ENCODE measurements around the gene TRPM3.

Gene TRPM3

DNA sequence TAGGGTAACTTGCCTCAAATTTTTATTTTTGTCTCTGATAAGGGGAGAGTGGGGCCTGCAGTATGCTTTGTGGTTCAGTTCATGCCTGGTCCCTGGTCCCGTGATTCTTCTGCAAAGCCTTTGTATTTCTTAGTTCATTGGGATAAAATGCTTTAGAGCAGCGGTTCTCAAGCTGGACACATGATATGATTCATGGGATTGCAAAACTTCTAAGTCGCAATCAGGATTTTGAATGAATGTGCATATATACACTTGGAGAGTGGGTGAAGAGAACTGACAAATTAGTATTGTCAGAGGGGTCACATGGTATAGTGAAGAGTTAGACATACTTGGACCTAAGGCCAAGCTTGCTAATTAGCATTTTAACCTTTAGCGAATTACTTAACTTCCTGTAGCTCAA, 441.6 kb downstream of the TRPM3 start:
- Histone ChIP-seq H3K9me2 (replicated peaks; ENCODE audit: insufficient read depth, low read length) (no peaks in the 10 kb centered on the region), H3K4me3 (ENCODE audit: low read length) (no peak overlapping the region), H3K79me2 (ENCODE audit: low read length) (no peaks in the 10 kb centered on the region), H3K27me3 (replicated peaks; ENCODE audit: insufficient read depth, low read length) (no peaks in the 10 kb centered on the region), H3K4me1 (ENCODE audit: low read length) (no peaks in the 10 kb centered on the region), H3F3A (ENCODE audit: insufficient read depth, low read length) (no peaks in the 10 kb centered on the region), H4K20me1 (ENCODE audit: insufficient read depth, low read length) (no peaks in the 10 kb centered on the region), H3K9me3 (replicated peaks; ENCODE audit: insufficient read depth, low read length) (no peaks in the 10 kb centered on the region), H3K9ac (ENCODE audit: low read length) (no peak overlapping the region), H3K4me2 (ENCODE audit: low read depth, low read length) (no peak overlapping the region), H3K27ac (ENCODE audit: low read length) (no peak overlapping the region), H2AFZ (ENCODE audit: low read length) (no peak overlapping the region), H3K36me3 (replicated peaks; ENCODE audit: insufficient read depth, low read length) (no peaks in the 10 kb centered on the region)
- no peak for TF ChIP-seq EZH2phosphoT487 (IDR thresholded peaks at IDR 0.05; ENCODE audit: low read length)
- TF ChIP-seq EZH2 (optimal IDR thresholded peaks at IDR 0.05; ENCODE audit: low read depth, low read length) = no peak
- TF ChIP-seq, protein P1, sequence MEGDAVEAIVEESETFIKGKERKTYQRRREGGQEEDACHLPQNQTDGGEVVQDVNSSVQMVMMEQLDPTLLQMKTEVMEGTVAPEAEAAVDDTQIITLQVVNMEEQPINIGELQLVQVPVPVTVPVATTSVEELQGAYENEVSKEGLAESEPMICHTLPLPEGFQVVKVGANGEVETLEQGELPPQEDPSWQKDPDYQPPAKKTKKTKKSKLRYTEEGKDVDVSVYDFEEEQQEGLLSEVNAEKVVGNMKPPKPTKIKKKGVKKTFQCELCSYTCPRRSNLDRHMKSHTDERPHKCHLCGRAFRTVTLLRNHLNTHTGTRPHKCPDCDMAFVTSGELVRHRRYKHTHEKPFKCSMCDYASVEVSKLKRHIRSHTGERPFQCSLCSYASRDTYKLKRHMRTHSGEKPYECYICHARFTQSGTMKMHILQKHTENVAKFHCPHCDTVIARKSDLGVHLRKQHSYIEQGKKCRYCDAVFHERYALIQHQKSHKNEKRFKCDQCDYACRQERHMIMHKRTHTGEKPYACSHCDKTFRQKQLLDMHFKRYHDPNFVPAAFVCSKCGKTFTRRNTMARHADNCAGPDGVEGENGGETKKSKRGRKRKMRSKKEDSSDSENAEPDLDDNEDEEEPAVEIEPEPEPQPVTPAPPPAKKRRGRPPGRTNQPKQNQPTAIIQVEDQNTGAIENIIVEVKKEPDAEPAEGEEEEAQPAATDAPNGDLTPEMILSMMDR (IDR thresholded peaks at IDR 0.05; ENCODE audit: low read length) = no peak
- DNase-seq = no peak

DNA sequence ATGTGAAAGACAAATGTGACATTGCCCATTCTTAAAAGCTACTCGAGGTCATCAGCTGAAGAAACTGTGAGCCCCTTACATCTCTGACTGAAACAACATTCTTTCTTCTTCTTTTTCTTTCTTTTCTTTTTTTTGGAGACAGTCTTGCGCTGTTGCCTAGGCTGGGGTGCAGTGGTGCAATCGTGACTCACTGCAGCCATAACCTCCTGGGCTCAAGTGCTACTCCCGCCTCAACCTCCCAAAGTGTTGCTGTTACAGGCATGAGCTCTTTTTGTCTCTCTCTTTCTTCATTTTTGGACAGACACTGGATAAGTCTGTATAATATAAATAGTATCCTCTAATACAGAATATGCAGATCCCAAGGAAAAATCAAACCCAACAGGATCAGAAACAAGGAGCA, 443.3 kb downstream of the TRPM3 start:
- no peaks in the 10 kb centered on the region for H3F3A ChIP-seq (ENCODE audit: insufficient read depth, low read length)
- H2AFZ ChIP-seq (ENCODE audit: low read length) = no peak overlapping the region
- H3K4me2 ChIP-seq (ENCODE audit: low read depth, low read length) = no peak overlapping the region
- TF ChIP-seq EZH2phosphoT487 (IDR thresholded peaks at IDR 0.05; ENCODE audit: low read length) (no peak), EZH2 (optimal IDR thresholded peaks at IDR 0.05; ENCODE audit: low read depth, low read length) (no peak)
- TF ChIP-seq, protein P1 (IDR thresholded peaks at IDR 0.05; ENCODE audit: low read length) = no peak
- H3K27ac ChIP-seq (ENCODE audit: low read length) = no peak overlapping the region
- no peaks in the 10 kb centered on the region for H3K79me2 ChIP-seq (ENCODE audit: low read length)
- H4K20me1 ChIP-seq (ENCODE audit: insufficient read depth, low read length) = no peaks in the 10 kb centered on the region
- DNase-seq = no peak
- H3K9ac ChIP-seq (ENCODE audit: low read length) = no peak overlapping the region
- H3K27me3 ChIP-seq (replicated peaks; ENCODE audit: insufficient read depth, low read length) = no peaks in the 10 kb centered on the region
- H3K4me1 ChIP-seq (ENCODE audit: low read length) = no peaks in the 10 kb centered on the region
- no peak overlapping the region for H3K4me3 ChIP-seq (ENCODE audit: low read length)
- no peaks in the 10 kb centered on the region for H3K9me3 ChIP-seq (replicated peaks; ENCODE audit: insufficient read depth, low read length)
- H3K36me3 ChIP-seq (replicated peaks; ENCODE audit: insufficient read depth, low read length) = no peaks in the 10 kb centered on the region
- no peaks in the 10 kb centered on the region for H3K9me2 ChIP-seq (replicated peaks; ENCODE audit: insufficient read depth, low read length)

DNA sequence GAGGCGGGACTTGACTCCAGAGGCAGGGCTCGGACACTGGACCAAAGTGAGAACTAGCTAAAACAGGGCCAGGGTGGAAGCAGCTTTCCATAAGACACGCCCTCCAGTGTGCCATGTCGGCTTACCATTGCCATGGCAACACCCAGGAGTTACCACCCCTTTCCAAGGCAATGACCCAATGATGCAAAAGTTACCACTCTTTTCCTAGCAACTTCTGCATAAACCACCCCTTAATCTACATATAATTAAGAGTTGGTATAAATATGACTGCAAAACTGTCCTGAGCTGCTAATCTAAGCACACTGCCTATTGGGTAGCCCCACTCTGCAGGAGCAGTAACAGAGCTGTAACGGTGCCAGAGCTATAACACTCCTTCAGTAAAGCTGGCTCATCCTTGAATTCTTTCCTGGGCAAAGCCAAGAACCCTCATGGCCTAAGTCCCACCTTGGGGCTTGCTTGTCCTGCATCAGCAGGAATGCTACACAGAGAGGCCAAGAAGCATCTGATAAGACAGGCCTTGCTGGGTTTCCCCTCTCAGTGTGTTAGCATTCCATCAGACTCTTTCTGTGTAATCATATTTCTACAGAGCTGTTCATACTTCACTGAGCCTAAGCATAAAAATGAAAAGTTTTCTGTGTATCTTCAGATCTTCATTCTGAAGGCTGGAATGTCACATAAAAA, 444.2 kb downstream of the TRPM3 start:
- no peak overlapping the region for H3K27ac ChIP-seq (ENCODE audit: low read length)
- DNase-seq = no peak
- H3K9me3 ChIP-seq (replicated peaks; ENCODE audit: insufficient read depth, low read length) = no peaks in the 10 kb centered on the region
- no peaks in the 10 kb centered on the region for H3K79me2 ChIP-seq (ENCODE audit: low read length)
- H3K9ac ChIP-seq (ENCODE audit: low read length) = no peak overlapping the region
- no peak overlapping the region for H2AFZ ChIP-seq (ENCODE audit: low read length)
- no peaks in the 10 kb centered on the region for H3F3A ChIP-seq (ENCODE audit: insufficient read depth, low read length)
- TF ChIP-seq EZH2phosphoT487 (IDR thresholded peaks at IDR 0.05; ENCODE audit: low read length) (no peak), EZH2 (optimal IDR thresholded peaks at IDR 0.05; ENCODE audit: low read depth, low read length) (no peak)
- TF ChIP-seq, protein P1 (IDR thresholded peaks at IDR 0.05; ENCODE audit: low read length) = no peak
- H3K27me3 ChIP-seq (replicated peaks; ENCODE audit: insufficient read depth, low read length) = no peaks in the 10 kb centered on the region
- no peaks in the 10 kb centered on the region for H3K4me1 ChIP-seq (ENCODE audit: low read length)
- no peaks in the 10 kb centered on the region for H4K20me1 ChIP-seq (ENCODE audit: insufficient read depth, low read length)
- H3K4me2 ChIP-seq (ENCODE audit: low read depth, low read length) = no peak overlapping the region
- no peak overlapping the region for H3K4me3 ChIP-seq (ENCODE audit: low read length)
- H3K36me3 ChIP-seq (replicated peaks; ENCODE audit: insufficient read depth, low read length) = no peaks in the 10 kb centered on the region
- no peaks in the 10 kb centered on the region for H3K9me2 ChIP-seq (replicated peaks; ENCODE audit: insufficient read depth, low read length)
